Middle frontal gyrus (tissue), 1 donor: ENCODE data around the gene MFAP1.
"Not testable (repeated sequence)": the region's sequence is repeated elsewhere in the genome, so short reads cannot be mapped to it uniquely, and the experiment has no call there.

ENCODE experiments used
- DNase-seq: peaks from one replicate; pipeline ENCODE4 v3.0.0-alpha.2; 2015; ENCODE audit warnings: low spot score; ENCODE audit errors: extremely low spot score

Gene MFAP1

GRCh38 chr15:43824302-43825246, at the start of gene MFAP1:
Gene MFAP1, minus strand, starts transcription at chr15:43824690. Its CDS starts 121 bp downstream, at chr15:43824569.
- DNase-seq, result peak; percentile 93

GRCh38 chr15:43873651-43874050, 49.2 kb upstream of the MFAP1 start:
- DNase-seq, result no peak

- DNase-seq, result peak; percentile 72
Measured at GRCh38 chr15:43872416-43873020, 48.0 kb upstream of the MFAP1 start.

GRCh38 chr15:43871835-43872234, 47.3 kb upstream of the MFAP1 start:
- DNase-seq, result no peak

GRCh38 chr15:43868406-43868805, 43.9 kb upstream of the MFAP1 start:
- DNase-seq, result no peak

- no peak for DNase-seq
Measured at GRCh38 chr15:43867096-43867495, 42.6 kb upstream of the MFAP1 start.

- not testable (repeated sequence) for DNase-seq
Measured at GRCh38 chr15:43866636-43867035, 42.1 kb upstream of the MFAP1 start.

GRCh38 chr15:43859546-43859945, 35.1 kb upstream of the MFAP1 start:
- DNase-seq, result no peak

GRCh38 chr15:43854801-43855200, 30.3 kb upstream of the MFAP1 start:
- DNase-seq, result no peak

- DNase-seq, result no peak
Measured at GRCh38 chr15:43852607-43853006, 28.1 kb upstream of the MFAP1 start.

GRCh38 chr15:43851251-43851650, 26.8 kb upstream of the MFAP1 start:
- DNase-seq, result no peak

- DNase-seq, result no peak
Measured at GRCh38 chr15:43845421-43845820, 20.9 kb upstream of the MFAP1 start.

- DNase-seq, result not testable (repeated sequence)
Measured at GRCh38 chr15:43832485-43832884, 8.0 kb upstream of the MFAP1 start.

GRCh38 chr15:43831519-43832052, 7.1 kb upstream of the MFAP1 start:
- not testable (repeated sequence) for DNase-seq

- DNase-seq, result not testable (repeated sequence)
Measured at GRCh38 chr15:43830691-43831275, 6.3 kb upstream of the MFAP1 start.

- DNase-seq, result not testable (repeated sequence)
Measured at GRCh38 chr15:43829951-43830540, 5.6 kb upstream of the MFAP1 start.

- no peak for DNase-seq
Measured at GRCh38 chr15:43828061-43828657, 3.7 kb upstream of the MFAP1 start.

- no peak for DNase-seq
Measured at GRCh38 chr15:43826508-43827341, 2.2 kb upstream of the MFAP1 start, which contains the start of gene WDR76. Gene WDR76, plus strand, starts transcription at chr15:43827002. Its CDS starts 31 bp downstream, at chr15:43827033.

GRCh38 chr15:43826029-43826507, 1.6 kb upstream of the MFAP1 start:
- DNase-seq, result no peak

GRCh38 chr15:43825305-43825704, 815 bp upstream of the MFAP1 start:
- not testable (repeated sequence) for DNase-seq
